ENCODE data around the gene PRR15. TPM values are rescaled to one million over a fixed set of nuclear protein-coding genes. Genes with fewer than 3 reads are reported as not detected.

The PRR15 gene
- total RNA-seq = not detected in 2 replicates

GRCh38 chr7:29563590-29564495 lies at the start of gene PRR15:
TSS of gene PRR15 (plus strand) at chr7:29563835. CDS start at chr7:29566330, 2,495 bp downstream.

Other genes starting within 250 kb of the PRR15 start
- not detected in 2 replicates for gene WIPF3, start 242.7 kb downstream of the PRR15 start, total RNA-seq

Measured in articular chondrocyte of knee joint (primary cell).